Measurements from ENCODE around the gene ANXA2. TPM values are rescaled to one million over a fixed set of nuclear protein-coding genes. Genes with fewer than 3 reads are reported as not detected.
A peak's percentile ranks its signal among the peaks of the same experiment; 100 is the strongest.
"Not testable (repeated sequence)": the region's sequence is repeated elsewhere in the genome, so short reads cannot be mapped to it uniquely, and the experiment has no call there.

The ANXA2 gene
- polyA plus RNA-seq, 4 donors: 609 to 2,583 (median 1,523) TPM

DNA sequence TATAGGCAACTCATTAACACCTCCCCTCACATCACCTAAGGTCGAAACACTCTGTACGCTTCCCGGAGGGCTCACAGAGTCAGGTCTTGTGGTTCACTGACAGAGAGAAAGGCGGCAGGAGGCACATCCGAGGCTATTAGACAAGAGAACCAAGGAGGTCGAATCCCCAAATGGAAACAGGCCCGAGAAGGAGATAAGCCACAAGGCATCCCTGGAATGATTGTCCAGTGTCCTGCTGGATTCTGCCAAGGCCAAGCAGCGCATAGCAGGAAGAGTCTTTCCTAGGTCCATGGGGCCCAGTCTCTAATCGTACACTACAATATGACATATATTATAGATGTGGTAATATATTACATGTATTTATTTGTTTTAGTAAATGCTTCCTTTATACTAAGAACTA, 58.5 kb downstream of the ANXA2 start:
- H3K27ac ChIP-seq (ENCODE audit: low read depth in 1 of 3, low read length in 2 of 3): no peak overlapping the region
- no peak overlapping the region for H3K4me3 ChIP-seq (ENCODE audit: low read depth in 1 of 3, low read length in 3 of 3)
- no peaks in the 10 kb centered on the region for H3K36me3 ChIP-seq (ENCODE audit: control insufficient read depth in 3 of 3, insufficient read depth in 2 of 3, low read depth in 1 of 3, low read length in 3 of 3)
- H3K4me1 ChIP-seq (ENCODE audit: control insufficient read depth in 3 of 3, insufficient read depth in 2 of 3, low read depth in 1 of 3, low read length in 2 of 3): no peaks in the 10 kb centered on the region
- WGBS, 3 donors: 88 to 90% (median 88%) methylated on average over 9 of the region's 9 CpGs
- DNase-seq: no peak
- no peaks in the 10 kb centered on the region for H3K9me3 ChIP-seq (ENCODE audit: control insufficient read depth in 2 of 2, insufficient read depth in 1 of 2, low read depth in 1 of 2, low read length in 1 of 2)
- H3K27me3 ChIP-seq (ENCODE audit: control insufficient read depth in 3 of 3, insufficient read depth in 3 of 3, low read length in 3 of 3): no peaks in the 10 kb centered on the region
- no peak for FAIRE-seq

DNA sequence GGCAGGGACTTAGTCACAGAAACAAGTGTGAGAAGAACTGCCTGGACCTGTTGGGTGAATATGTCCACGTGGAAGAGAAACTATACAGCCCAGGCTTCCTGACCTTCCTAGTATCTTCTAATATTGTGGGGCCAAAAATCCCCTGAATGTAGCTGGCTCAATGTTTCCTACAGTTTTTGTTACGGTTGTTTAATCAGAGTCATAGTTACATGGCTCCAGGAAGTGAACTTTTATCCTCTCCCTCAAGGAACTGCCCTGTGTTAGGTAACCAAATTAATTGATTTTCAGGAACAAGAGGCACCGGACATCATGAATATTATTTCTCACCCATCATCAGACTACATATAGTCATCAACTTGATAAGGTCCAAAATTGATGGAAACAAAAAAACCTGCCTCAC, 59.0 kb downstream of the ANXA2 start:
- Histone ChIP-seq H3K27me3 (ENCODE audit: control insufficient read depth in 3 of 3, insufficient read depth in 3 of 3, low read length in 3 of 3) (no peaks in the 10 kb centered on the region), H3K36me3 (ENCODE audit: control insufficient read depth in 3 of 3, insufficient read depth in 2 of 3, low read depth in 1 of 3, low read length in 3 of 3) (no peaks in the 10 kb centered on the region), H3K9me3 (ENCODE audit: control insufficient read depth in 2 of 2, insufficient read depth in 1 of 2, low read depth in 1 of 2, low read length in 1 of 2) (no peaks in the 10 kb centered on the region), H3K27ac (ENCODE audit: low read depth in 1 of 3, low read length in 2 of 3) (no peak overlapping the region), H3K4me3 (ENCODE audit: low read depth in 1 of 3, low read length in 3 of 3) (no peak overlapping the region), H3K4me1 (ENCODE audit: control insufficient read depth in 3 of 3, insufficient read depth in 2 of 3, low read depth in 1 of 3, low read length in 2 of 3) (no peaks in the 10 kb centered on the region)
- DNase-seq: no peak
- FAIRE-seq: no peak
- WGBS, 3 donors: 16 to 58% (median 37%) methylated on average over 3 of the region's 3 CpGs

DNA sequence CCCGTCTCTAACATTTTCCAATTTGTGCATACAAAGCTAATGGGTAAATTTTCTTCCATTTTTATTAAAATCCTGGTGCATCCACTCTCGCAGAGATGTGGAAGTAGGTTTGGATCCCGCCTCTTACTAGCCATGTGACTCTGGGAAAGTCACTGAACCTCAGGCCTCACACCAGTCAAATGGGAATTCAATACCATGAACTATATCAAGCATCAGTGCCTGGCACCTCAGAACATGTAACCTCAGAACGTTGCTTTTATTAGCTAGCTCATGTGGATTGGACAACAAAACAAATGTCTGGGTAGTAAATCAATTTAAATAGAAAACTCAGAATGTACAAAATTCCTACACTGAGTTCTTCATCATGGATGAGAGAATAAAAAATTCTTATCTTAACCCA, 60.7 kb downstream of the ANXA2 start:
- FAIRE-seq: no peak
- WGBS, 3 donors: 81 to 88% (median 83%) methylated on average over 4 of the region's 4 CpGs
- no peak overlapping the region for H3K4me3 ChIP-seq (ENCODE audit: low read depth in 1 of 3, low read length in 3 of 3)
- DNase-seq: no peak
- H3K27ac ChIP-seq (ENCODE audit: low read depth in 1 of 3, low read length in 2 of 3): no peak overlapping the region
- H3K4me1 ChIP-seq (ENCODE audit: control insufficient read depth in 3 of 3, insufficient read depth in 2 of 3, low read depth in 1 of 3, low read length in 2 of 3): no peaks in the 10 kb centered on the region
- H3K27me3 ChIP-seq (ENCODE audit: control insufficient read depth in 3 of 3, insufficient read depth in 3 of 3, low read length in 3 of 3): no peaks in the 10 kb centered on the region
- H3K36me3 ChIP-seq (ENCODE audit: control insufficient read depth in 3 of 3, insufficient read depth in 2 of 3, low read depth in 1 of 3, low read length in 3 of 3): no peaks in the 10 kb centered on the region
- H3K9me3 ChIP-seq (ENCODE audit: control insufficient read depth in 2 of 2, insufficient read depth in 1 of 2, low read depth in 1 of 2, low read length in 1 of 2): no peaks in the 10 kb centered on the region

DNA sequence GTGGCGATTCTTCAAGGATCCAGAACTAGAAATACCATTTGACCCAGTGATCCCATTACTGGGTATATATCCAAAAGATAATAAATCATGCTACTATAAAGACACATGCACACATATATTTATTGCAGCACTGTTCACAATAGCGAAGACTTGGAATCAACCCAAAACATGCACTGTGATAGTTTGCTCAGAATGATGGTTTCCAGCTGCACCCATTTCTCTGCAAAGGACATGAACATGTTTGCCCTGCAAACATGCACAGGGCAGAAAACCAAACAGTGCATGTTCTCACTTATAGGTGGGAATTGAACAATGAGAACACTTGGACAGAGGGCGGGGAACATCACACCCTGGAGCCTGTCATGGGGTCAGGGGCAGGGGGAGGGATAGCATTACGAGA, 62.5 kb downstream of the ANXA2 start:
- not testable (repeated sequence) for H3K36me3 ChIP-seq (ENCODE audit: control insufficient read depth in 3 of 3, insufficient read depth in 2 of 3, low read depth in 1 of 3, low read length in 3 of 3); H3K27ac ChIP-seq (ENCODE audit: low read depth in 1 of 3, low read length in 2 of 3); H3K27me3 ChIP-seq (ENCODE audit: control insufficient read depth in 3 of 3, insufficient read depth in 3 of 3, low read length in 3 of 3); FAIRE-seq; H3K9me3 ChIP-seq (ENCODE audit: control insufficient read depth in 2 of 2, insufficient read depth in 1 of 2, low read depth in 1 of 2, low read length in 1 of 2); H3K4me3 ChIP-seq (ENCODE audit: low read depth in 1 of 3, low read length in 3 of 3); H3K4me1 ChIP-seq (ENCODE audit: control insufficient read depth in 3 of 3, insufficient read depth in 2 of 3, low read depth in 1 of 3, low read length in 2 of 3)
- whole genome bisulfite sequencing, 3 donors: 64 to 72% (median 69%) methylated on average over 4 of the region's 4 CpGs
- peak in 1 of 2 donors; percentile 25 for DNase-seq

DNA sequence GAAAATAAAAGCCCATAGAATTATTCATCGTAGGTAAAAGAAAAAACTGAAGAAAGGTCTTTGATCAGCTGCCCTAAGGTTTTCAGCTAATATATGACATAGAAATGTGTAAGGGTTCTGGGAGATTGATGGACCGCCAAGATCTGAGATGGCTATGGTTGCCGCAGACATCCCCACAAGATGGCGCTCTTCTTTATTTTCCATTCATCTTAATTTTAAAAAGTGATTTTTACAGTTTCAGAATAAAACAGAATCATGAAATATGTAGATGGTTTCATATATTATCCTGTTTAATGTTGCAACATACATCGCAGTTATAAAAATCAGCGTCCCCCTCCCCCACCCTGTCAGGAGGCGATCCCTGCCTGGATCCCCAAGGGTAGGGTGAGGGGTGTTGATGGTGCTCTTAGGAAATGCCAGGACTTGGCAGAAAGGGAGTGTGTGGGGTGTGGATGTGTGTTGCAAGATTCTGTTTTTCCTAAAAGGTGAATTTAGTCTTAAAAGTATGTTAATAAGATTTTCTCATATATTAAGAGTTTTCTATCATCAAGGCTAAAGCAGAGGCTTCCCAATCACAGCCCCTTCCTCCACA, 68.8 kb downstream of the ANXA2 start:
- peaks cover 0 to 22% (median 9%) of the 10 kb centered on the region in 3 donors for H3K27me3 ChIP-seq (ENCODE audit: control insufficient read depth in 3 of 3, insufficient read depth in 3 of 3, low read length in 3 of 3)
- no peaks in the 10 kb centered on the region for H3K36me3 ChIP-seq (ENCODE audit: control insufficient read depth in 3 of 3, insufficient read depth in 2 of 3, low read depth in 1 of 3, low read length in 3 of 3)
- no peak overlapping the region for H3K27ac ChIP-seq (ENCODE audit: low read depth in 1 of 3, low read length in 2 of 3)
- DNase-seq (peak in 1 of 2 donors; percentile 35), FAIRE-seq (no peak)
- H3K4me1 ChIP-seq (ENCODE audit: control insufficient read depth in 3 of 3, insufficient read depth in 2 of 3, low read depth in 1 of 3, low read length in 2 of 3): no peaks in the 10 kb centered on the region
- no peaks in the 10 kb centered on the region for H3K9me3 ChIP-seq (ENCODE audit: control insufficient read depth in 2 of 2, insufficient read depth in 1 of 2, low read depth in 1 of 2, low read length in 1 of 2)
- H3K4me3 ChIP-seq (ENCODE audit: low read depth in 1 of 3, low read length in 3 of 3): no peak overlapping the region
- WGBS, 3 donors: 13 to 17% (median 16%) methylated on average over 7 of the region's 7 CpGs

DNA sequence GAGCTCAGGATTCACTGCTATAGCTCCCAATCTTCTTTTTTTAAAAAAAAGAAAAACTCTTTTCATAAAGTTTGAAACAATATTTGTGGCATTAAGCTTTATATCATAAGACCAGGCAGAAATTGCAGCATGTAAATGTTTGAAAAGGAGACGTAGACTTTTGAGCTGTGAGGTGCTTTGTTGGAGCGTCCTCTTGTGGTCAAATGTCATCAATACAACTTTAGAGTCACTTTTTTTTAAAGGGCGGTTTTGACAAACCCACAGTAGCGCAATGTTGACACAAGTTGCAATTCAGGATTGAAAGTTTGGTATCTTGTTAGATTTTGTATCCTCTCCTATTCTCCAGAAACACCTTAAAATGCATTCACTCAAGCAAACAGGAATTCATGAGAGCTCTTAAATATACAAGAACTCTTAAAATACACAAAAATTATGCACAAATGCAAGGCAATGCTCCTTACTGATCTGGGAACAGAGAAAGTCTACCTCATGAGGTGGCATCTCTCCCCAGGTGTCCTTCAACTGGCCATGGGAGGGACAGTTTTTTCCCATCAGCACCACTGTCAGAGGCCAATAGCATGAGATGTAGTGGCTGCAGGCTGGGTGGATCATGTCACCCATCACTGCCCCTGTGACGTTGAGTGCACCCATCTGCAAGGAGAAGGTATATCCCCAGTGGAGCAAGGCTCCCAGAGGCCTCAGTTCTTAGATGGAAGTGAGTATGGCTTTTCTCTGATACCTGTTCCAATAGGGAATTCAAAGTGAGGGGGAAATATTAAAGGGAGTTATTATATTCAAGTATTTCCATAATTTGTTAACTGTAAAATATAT, 70.7 kb downstream of the ANXA2 start:
- 10 to 18% (median 11%) methylated on average over 5 of the region's 5 CpGs for WGBS, 3 donors
- DNase-seq (peak; percentile 68 to 71), FAIRE-seq (peak; percentile 5)
- Histone ChIP-seq H3K27ac (ENCODE audit: low read depth in 1 of 3, low read length in 2 of 3) (no peak overlapping the region), H3K4me1 (ENCODE audit: control insufficient read depth in 3 of 3, insufficient read depth in 2 of 3, low read depth in 1 of 3, low read length in 2 of 3) (no peaks in the 10 kb centered on the region), H3K4me3 (ENCODE audit: low read depth in 1 of 3, low read length in 3 of 3) (no peak overlapping the region), H3K36me3 (ENCODE audit: control insufficient read depth in 3 of 3, insufficient read depth in 2 of 3, low read depth in 1 of 3, low read length in 3 of 3) (no peaks in the 10 kb centered on the region), H3K9me3 (ENCODE audit: control insufficient read depth in 2 of 2, insufficient read depth in 1 of 2, low read depth in 1 of 2, low read length in 1 of 2) (no peaks in the 10 kb centered on the region), H3K27me3 (ENCODE audit: control insufficient read depth in 3 of 3, insufficient read depth in 3 of 3, low read length in 3 of 3) (peaks cover 0 to 32% (median 9%) of the 10 kb centered on the region in 3 donors)

DNA sequence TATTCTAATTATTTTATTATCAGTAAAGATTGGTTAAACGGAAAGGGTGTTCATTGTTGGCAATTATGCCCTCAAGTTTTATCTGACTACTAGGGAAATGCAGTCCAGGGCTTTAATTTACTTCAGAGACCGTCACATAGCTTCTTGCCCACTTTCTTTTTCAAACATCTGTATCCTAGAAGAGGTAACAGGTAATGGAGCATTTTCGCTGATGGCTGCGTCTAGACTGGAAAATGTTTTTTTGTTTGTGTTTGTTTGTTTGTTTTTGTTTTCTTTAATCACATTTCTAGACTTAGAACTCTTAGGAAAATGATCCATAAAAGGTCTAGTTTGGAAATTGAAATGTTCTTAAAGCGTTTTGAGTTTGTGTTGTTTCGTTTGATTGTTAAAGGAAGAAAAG, 71.4 kb downstream of the ANXA2 start:
- FAIRE-seq (no peak), DNase-seq (no peak)
- no peaks in the 10 kb centered on the region for H3K36me3 ChIP-seq (ENCODE audit: control insufficient read depth in 3 of 3, insufficient read depth in 2 of 3, low read depth in 1 of 3, low read length in 3 of 3)
- H3K27me3 ChIP-seq (ENCODE audit: control insufficient read depth in 3 of 3, insufficient read depth in 3 of 3, low read length in 3 of 3): peaks cover 0 to 32% (median 9%) of the 10 kb centered on the region in 3 donors
- 4 to 25% (median 17%) methylated on average over 6 of the region's 6 CpGs for WGBS, 3 donors
- H3K27ac ChIP-seq (ENCODE audit: low read depth in 1 of 3, low read length in 2 of 3): no peak overlapping the region
- no peaks in the 10 kb centered on the region for H3K9me3 ChIP-seq (ENCODE audit: control insufficient read depth in 2 of 2, insufficient read depth in 1 of 2, low read depth in 1 of 2, low read length in 1 of 2)
- no peak overlapping the region for H3K4me3 ChIP-seq (ENCODE audit: low read depth in 1 of 3, low read length in 3 of 3)
- no peaks in the 10 kb centered on the region for H3K4me1 ChIP-seq (ENCODE audit: control insufficient read depth in 3 of 3, insufficient read depth in 2 of 3, low read depth in 1 of 3, low read length in 2 of 3)

DNA sequence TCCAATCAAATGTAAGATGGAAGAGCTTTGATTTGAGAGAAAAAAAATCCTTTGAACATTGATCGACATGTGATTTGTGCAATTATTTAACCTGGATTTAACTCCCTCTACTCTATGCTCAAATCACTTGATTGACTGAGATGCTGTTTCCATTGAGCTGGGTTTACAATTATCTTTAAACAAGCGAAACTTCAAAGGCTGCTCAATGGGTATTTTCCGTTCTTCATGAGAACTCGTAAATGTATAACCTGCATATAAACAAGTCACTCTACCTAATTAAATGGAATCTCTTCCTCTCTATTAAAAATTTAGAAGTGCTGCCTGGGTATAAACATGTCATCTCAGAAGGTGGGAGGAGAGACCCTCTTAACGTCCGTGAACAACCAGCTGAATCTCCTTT, 71.9 kb downstream of the ANXA2 start:
- H3K9me3 ChIP-seq (ENCODE audit: control insufficient read depth in 2 of 2, insufficient read depth in 1 of 2, low read depth in 1 of 2, low read length in 1 of 2): no peaks in the 10 kb centered on the region
- H3K4me1 ChIP-seq (ENCODE audit: control insufficient read depth in 3 of 3, insufficient read depth in 2 of 3, low read depth in 1 of 3, low read length in 2 of 3): no peaks in the 10 kb centered on the region
- DNase-seq (no peak), FAIRE-seq (no peak)
- 15 to 42% (median 36%) methylated on average over 6 of the region's 6 CpGs for WGBS, 3 donors
- no peak overlapping the region for H3K4me3 ChIP-seq (ENCODE audit: low read depth in 1 of 3, low read length in 3 of 3)
- no peak overlapping the region for H3K27ac ChIP-seq (ENCODE audit: low read depth in 1 of 3, low read length in 2 of 3)
- H3K27me3 ChIP-seq (ENCODE audit: control insufficient read depth in 3 of 3, insufficient read depth in 3 of 3, low read length in 3 of 3): peaks cover 0 to 32% (median 9%) of the 10 kb centered on the region in 3 donors
- no peaks in the 10 kb centered on the region for H3K36me3 ChIP-seq (ENCODE audit: control insufficient read depth in 3 of 3, insufficient read depth in 2 of 3, low read depth in 1 of 3, low read length in 3 of 3)

All from small intestine (tissue), 7 donors.